GM12872 (cell line): ENCODE measurements around the gene GPATCH8.

Experiments used
- TF ChIP-seq, protein P1 (sequence below): IDR thresholded peaks from 3 replicates; pipeline ENCODE4 v1.5.1; 2011; ENCODE audit warnings: low read depth, mild to moderate bottlenecking, low read length, moderate library complexity; ENCODE audit not compliant: insufficient read depth

Gene GPATCH8

DNA sequence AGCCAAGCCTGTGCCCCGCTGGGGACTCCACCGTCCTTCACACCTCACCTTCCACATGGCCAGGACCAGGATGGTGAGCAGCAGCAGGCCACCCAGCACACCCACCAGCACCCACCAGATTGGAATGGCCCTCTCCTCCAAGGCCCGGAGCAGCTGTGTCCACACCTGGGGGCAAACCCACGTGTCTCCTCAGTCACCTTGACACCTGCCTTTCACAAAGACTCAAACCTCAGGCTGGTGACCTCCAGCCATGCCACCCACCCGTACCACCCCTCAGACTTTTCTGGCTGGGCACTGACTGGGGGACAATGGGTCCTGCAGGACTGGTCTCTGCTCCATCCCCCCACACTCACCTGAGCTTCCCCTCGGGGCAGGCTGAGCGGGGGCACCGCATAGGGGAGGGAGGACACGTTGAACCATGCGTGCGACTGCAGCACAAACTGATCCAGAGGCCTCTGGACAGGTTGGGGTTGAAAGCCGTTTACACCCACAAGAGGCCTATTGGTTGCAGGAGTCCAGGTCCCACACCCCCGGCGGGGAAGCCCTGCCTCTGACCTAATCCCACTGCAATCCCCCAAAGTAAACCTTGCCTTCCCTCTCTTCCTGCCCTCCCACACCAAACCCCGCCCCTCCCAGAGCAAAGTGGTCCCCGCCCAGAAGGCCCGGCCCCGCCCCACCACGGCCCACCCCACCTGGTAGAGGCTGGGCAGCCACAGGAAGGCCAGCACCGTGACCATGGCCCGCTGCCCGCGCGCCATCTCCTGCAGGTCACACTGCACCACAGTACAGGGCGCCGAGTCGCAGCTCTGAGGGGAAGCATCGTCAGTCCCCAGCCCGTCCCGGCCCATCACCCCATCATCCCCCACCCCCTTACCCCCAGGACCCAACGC, 128.7 kb downstream of the GPATCH8 start:
- TF ChIP-seq, protein P1, sequence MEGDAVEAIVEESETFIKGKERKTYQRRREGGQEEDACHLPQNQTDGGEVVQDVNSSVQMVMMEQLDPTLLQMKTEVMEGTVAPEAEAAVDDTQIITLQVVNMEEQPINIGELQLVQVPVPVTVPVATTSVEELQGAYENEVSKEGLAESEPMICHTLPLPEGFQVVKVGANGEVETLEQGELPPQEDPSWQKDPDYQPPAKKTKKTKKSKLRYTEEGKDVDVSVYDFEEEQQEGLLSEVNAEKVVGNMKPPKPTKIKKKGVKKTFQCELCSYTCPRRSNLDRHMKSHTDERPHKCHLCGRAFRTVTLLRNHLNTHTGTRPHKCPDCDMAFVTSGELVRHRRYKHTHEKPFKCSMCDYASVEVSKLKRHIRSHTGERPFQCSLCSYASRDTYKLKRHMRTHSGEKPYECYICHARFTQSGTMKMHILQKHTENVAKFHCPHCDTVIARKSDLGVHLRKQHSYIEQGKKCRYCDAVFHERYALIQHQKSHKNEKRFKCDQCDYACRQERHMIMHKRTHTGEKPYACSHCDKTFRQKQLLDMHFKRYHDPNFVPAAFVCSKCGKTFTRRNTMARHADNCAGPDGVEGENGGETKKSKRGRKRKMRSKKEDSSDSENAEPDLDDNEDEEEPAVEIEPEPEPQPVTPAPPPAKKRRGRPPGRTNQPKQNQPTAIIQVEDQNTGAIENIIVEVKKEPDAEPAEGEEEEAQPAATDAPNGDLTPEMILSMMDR: no peak

DNA sequence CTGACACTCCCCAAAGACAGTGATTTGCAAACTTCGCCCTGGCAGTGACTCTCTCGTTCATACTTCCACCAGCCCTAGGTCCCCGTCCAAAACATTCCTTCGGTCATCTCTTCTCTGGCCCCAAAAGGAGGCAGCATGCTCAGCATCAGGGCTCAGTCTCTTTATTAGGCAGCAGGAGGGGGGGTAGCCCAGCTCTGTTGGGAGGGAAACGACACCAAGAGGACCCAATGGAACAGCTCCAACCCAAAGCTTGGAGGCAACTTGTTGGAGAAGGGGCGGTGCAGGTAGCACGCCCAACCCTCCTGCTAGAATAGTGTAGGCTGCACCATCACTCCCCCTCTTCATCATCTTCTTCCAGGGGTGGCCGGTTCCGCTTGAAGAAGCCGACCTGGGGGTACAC, 131.2 kb downstream of the GPATCH8 start:
- TF ChIP-seq, protein P1: no peak

DNA sequence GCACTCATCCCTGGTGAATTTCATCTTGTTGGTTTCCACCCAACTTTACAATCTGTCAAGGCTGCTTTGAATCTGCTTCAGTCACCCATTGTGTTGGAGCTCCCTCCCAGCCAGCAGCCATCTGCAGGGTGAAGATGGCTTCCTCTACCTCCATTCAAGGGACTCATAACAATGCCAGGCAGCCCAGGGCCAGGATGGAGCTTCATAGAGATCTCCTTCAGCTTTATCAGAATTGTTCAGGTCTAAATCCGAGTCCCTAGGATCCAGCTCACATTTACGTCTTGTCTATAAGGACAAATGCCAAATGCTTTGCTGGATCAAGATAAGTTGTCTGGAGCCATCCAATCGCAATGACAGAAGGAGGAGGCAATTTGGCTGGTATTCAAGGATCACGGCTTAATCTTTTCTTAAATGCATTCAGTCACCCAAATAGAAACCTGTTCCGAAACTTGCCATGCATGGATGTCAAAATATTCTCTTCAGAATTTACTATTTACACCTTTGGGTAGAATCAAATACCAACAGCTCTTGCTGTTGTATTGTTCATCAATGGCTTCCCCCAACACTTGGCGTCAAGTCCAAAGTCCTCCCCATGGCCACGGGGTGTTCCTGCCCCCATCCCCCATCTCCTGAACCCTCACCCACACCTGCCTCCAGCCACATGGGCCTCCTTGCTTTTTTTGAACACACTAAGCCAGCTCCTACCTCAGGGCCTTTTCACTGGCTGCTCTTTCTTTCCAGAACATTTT, 135.8 kb downstream of the GPATCH8 start:
- TF ChIP-seq, protein P1: no peak

DNA sequence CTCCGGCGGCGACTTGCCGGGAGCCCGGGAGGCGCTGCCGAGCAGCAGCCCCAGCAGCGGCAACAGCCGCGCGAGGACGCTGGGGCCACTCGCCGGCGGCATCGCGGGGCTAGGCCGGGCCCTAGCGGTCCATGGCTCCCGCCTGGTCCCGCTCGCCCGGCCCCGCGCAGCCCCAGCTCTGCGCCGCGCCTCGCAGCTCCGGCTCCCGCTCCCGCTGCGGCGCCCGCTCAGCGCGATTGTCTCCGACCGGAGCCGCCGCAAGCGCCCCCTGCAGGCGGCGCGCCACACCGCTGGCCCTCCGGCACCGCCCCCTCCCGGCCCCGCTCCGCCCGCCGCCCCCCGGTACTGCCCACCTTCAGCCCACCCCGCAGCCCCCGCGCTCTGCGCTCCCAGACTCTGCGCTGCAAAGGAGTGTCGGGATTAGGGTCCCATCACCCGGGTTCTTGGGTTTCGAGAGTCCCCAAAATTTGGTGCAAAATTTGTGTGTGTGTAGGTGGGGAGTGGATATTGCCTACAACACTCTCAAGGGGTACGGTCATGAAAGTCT, 139.5 kb downstream of the GPATCH8 start, which contains the start of gene FAM171A2:
TSS of gene FAM171A2 (minus strand) at position 241 of the 547 bp plus-strand sequence. CDS start at position 102, 139 bp downstream.
- TF ChIP-seq, protein P1: peak; percentile 62; the same call in 2 of the 3 replicates

DNA sequence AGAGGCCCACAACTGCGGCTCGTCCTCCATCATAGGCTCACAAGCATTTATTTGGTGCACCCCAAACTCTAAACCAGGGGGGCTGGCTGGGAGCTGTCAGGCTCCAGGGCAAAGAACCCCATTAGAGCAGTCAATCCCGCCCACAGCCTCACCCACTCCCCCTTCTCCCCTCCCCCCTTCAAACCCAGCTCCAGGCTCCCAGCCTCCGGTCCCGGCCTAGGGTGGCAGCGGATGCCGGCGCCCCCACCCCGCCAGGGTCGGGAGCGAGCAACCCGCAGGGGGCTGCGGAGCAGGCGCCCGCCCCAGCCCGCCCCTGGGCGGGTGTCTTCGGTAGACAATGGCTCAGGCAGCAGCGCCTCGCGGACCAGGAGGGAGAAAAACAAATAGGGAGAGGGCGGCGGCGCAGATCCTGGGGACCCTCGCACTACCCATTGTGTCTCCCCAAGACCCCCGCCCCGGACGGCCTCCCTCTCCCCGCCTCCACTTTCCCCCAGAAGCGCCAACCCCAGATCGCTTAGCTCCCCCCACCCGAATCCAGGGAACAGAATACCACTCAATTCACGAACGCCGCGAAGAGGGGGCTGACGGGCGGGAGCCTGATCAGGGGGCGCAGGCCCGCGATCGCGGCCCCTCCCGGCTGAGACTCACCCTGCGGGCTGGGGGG, 140.1 kb downstream of the GPATCH8 start:
- TF ChIP-seq, protein P1: no peak

DNA sequence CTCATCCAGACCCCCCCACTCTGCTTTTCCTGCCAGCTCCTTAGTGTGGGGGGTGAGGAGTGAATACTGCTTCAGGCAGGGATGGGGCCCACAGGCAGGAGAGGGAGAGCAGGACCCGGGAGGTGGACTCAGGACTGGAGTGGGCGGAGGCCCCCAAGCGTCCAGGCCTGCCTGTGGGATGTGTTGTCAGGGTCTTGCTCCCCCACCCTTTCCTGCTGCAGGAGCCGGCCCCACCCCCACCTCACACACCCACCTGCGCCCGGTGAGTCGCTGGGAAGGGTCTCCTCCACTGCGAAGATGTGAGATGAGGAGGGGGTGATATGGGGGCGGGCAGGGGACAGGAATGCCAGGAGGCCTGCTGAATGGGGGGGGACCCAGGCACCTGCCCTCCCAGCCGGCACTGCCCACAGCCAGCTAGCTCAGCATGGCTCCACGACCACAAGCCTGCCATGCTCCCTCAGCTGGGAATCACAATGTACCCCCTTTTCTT, 140.7 kb downstream of the GPATCH8 start:
- TF ChIP-seq, protein P1: no peak
